ENCODE measurements around the gene PRSS57.
"Not testable (repeated sequence)": the region's sequence is repeated elsewhere in the genome, so short reads cannot be mapped to it uniquely, and the experiment has no call there.

Gene PRSS57

GRCh38 chr19:695352-695949 is at the start of gene PRSS57:
Gene PRSS57 (minus strand): TSS chr19:695452. CDS start chr19:695430, 22 bp downstream.
- H3K36me3 ChIP-seq (ENCODE audit: insufficient read depth, low read length), result no peaks in the 10 kb centered on the region
- H3K9me3 ChIP-seq (ENCODE audit: low read length), result peaks cover 2% of the 10 kb centered on the region
- H2AFZ ChIP-seq (ENCODE audit: low read depth, low read length), result peak within 1 kb of the TSS; percentile 26
- H3K4me3 ChIP-seq (ENCODE audit: low read length), result no peak within 1 kb of the TSS
- H3K27me3 ChIP-seq (ENCODE audit: insufficient read depth, low read length), result peaks cover 8% of the 10 kb centered on the region
- H3K4me1 ChIP-seq (ENCODE audit: insufficient read depth, low read length), result peaks cover 1% of the 10 kb centered on the region

- Histone ChIP-seq H3K27me3 (ENCODE audit: insufficient read depth, low read length) (no peaks in the 10 kb centered on the region), H3K4me3 (ENCODE audit: low read length) (no peak overlapping the region), H3K9me3 (ENCODE audit: low read length) (peaks cover 24% of the 10 kb centered on the region), H3K4me1 (ENCODE audit: insufficient read depth, low read length) (no peaks in the 10 kb centered on the region), H2AFZ (ENCODE audit: low read depth, low read length) (no peak overlapping the region), H3K36me3 (ENCODE audit: insufficient read depth, low read length) (peaks cover 14% of the 10 kb centered on the region)
Measured at GRCh38 chr19:743168-743687, 48.0 kb upstream of the PRSS57 start.

- Histone ChIP-seq H3K4me1 (ENCODE audit: insufficient read depth, low read length) (no peaks in the 10 kb centered on the region), H3K27me3 (ENCODE audit: insufficient read depth, low read length) (no peaks in the 10 kb centered on the region), H3K4me3 (ENCODE audit: low read length) (no peak overlapping the region), H2AFZ (ENCODE audit: low read depth, low read length) (no peak overlapping the region), H3K9me3 (ENCODE audit: low read length) (peaks cover 20% of the 10 kb centered on the region), H3K36me3 (ENCODE audit: insufficient read depth, low read length) (peaks cover 10% of the 10 kb centered on the region)
Measured at GRCh38 chr19:742540-743075, 47.4 kb upstream of the PRSS57 start.

GRCh38 chr19:741506-742131 is 46.4 kb upstream of the PRSS57 start:
- H3K27me3 ChIP-seq (ENCODE audit: insufficient read depth, low read length), result no peaks in the 10 kb centered on the region
- H2AFZ ChIP-seq (ENCODE audit: low read depth, low read length), result no peak overlapping the region
- H3K4me3 ChIP-seq (ENCODE audit: low read length), result no peak overlapping the region
- H3K4me1 ChIP-seq (ENCODE audit: insufficient read depth, low read length), result no peaks in the 10 kb centered on the region
- peaks cover 11% of the 10 kb centered on the region for H3K9me3 ChIP-seq (ENCODE audit: low read length)
- peaks cover 7% of the 10 kb centered on the region for H3K36me3 ChIP-seq (ENCODE audit: insufficient read depth, low read length)

GRCh38 chr19:740816-741505 is 45.7 kb upstream of the PRSS57 start:
- H2AFZ ChIP-seq (ENCODE audit: low read depth, low read length); H3K9me3 ChIP-seq (ENCODE audit: low read length); H3K36me3 ChIP-seq (ENCODE audit: insufficient read depth, low read length); H3K27me3 ChIP-seq (ENCODE audit: insufficient read depth, low read length); H3K4me1 ChIP-seq (ENCODE audit: insufficient read depth, low read length); H3K4me3 ChIP-seq (ENCODE audit: low read length): not testable (repeated sequence)

GRCh38 chr19:739998-740715 is 44.9 kb upstream of the PRSS57 start:
- H3K27me3 ChIP-seq (ENCODE audit: insufficient read depth, low read length), result no peaks in the 10 kb centered on the region
- no peak overlapping the region for H2AFZ ChIP-seq (ENCODE audit: low read depth, low read length)
- H3K4me3 ChIP-seq (ENCODE audit: low read length), result no peak overlapping the region
- H3K4me1 ChIP-seq (ENCODE audit: insufficient read depth, low read length), result no peaks in the 10 kb centered on the region
- peaks cover 9% of the 10 kb centered on the region for H3K36me3 ChIP-seq (ENCODE audit: insufficient read depth, low read length)
- peaks cover 4% of the 10 kb centered on the region for H3K9me3 ChIP-seq (ENCODE audit: low read length)

GRCh38 chr19:738509-739128 is 43.4 kb upstream of the PRSS57 start:
- Histone ChIP-seq H3K9me3 (ENCODE audit: low read length) (peaks cover 4% of the 10 kb centered on the region), H2AFZ (ENCODE audit: low read depth, low read length) (no peak overlapping the region), H3K4me3 (ENCODE audit: low read length) (no peak overlapping the region), H3K36me3 (ENCODE audit: insufficient read depth, low read length) (peaks cover 9% of the 10 kb centered on the region), H3K27me3 (ENCODE audit: insufficient read depth, low read length) (no peaks in the 10 kb centered on the region), H3K4me1 (ENCODE audit: insufficient read depth, low read length) (no peaks in the 10 kb centered on the region)

GRCh38 chr19:737591-738093 is 42.4 kb upstream of the PRSS57 start:
- H3K4me1 ChIP-seq (ENCODE audit: insufficient read depth, low read length), result no peaks in the 10 kb centered on the region
- H3K27me3 ChIP-seq (ENCODE audit: insufficient read depth, low read length), result no peaks in the 10 kb centered on the region
- no peak overlapping the region for H2AFZ ChIP-seq (ENCODE audit: low read depth, low read length)
- H3K36me3 ChIP-seq (ENCODE audit: insufficient read depth, low read length), result peaks cover 13% of the 10 kb centered on the region
- peaks cover 4% of the 10 kb centered on the region for H3K9me3 ChIP-seq (ENCODE audit: low read length)
- H3K4me3 ChIP-seq (ENCODE audit: low read length), result no peak overlapping the region

- no peak overlapping the region for H3K4me3 ChIP-seq (ENCODE audit: low read length)
Measured at GRCh38 chr19:736125-736524, 40.9 kb upstream of the PRSS57 start.

GRCh38 chr19:734716-735115 is 39.5 kb upstream of the PRSS57 start:
- Histone ChIP-seq H3K4me1 (ENCODE audit: insufficient read depth, low read length) (no peaks in the 10 kb centered on the region), H3K27me3 (ENCODE audit: insufficient read depth, low read length) (no peaks in the 10 kb centered on the region), H3K36me3 (ENCODE audit: insufficient read depth, low read length) (peaks cover 25% of the 10 kb centered on the region)

More at GRCh38 chr19:736125-736524, 40.9 kb upstream of the PRSS57 start:
- no peaks in the 10 kb centered on the region for H3K9me3 ChIP-seq (ENCODE audit: low read length)
- peaks cover 19% of the 10 kb centered on the region for H3K36me3 ChIP-seq (ENCODE audit: insufficient read depth, low read length)
- no peaks in the 10 kb centered on the region for H3K27me3 ChIP-seq (ENCODE audit: insufficient read depth, low read length)
- H3K4me1 ChIP-seq (ENCODE audit: insufficient read depth, low read length), result no peaks in the 10 kb centered on the region
- H2AFZ ChIP-seq (ENCODE audit: low read depth, low read length), result no peak overlapping the region

GRCh38 chr19:732148-733069 is 37.2 kb upstream of the PRSS57 start:
- H3K36me3 ChIP-seq (ENCODE audit: insufficient read depth, low read length), result peaks cover 37% of the 10 kb centered on the region
- no peaks in the 10 kb centered on the region for H3K27me3 ChIP-seq (ENCODE audit: insufficient read depth, low read length)
- no peaks in the 10 kb centered on the region for H3K4me1 ChIP-seq (ENCODE audit: insufficient read depth, low read length)
- no peak overlapping the region for H3K4me3 ChIP-seq (ENCODE audit: low read length)
- no peak overlapping the region for H2AFZ ChIP-seq (ENCODE audit: low read depth, low read length)
- H3K9me3 ChIP-seq (ENCODE audit: low read length), result no peaks in the 10 kb centered on the region

More at GRCh38 chr19:734716-735115, 39.5 kb upstream of the PRSS57 start:
- H3K4me3 ChIP-seq (ENCODE audit: low read length), result no peak overlapping the region
- no peaks in the 10 kb centered on the region for H3K9me3 ChIP-seq (ENCODE audit: low read length)
- no peak overlapping the region for H2AFZ ChIP-seq (ENCODE audit: low read depth, low read length)

Measured in neuron (in vitro differentiated cells).